Panc1 (cell line): ENCODE results near the gene DENND2A. TPM values are rescaled to one million over a fixed set of nuclear protein-coding genes. Genes with fewer than 3 reads are reported as not detected.
A peak's percentile ranks its signal among the peaks of the same experiment; 100 is the strongest.

Source experiments
- ATAC-seq: fragments of 200-7000 bp; cut with Tn5 transposase; 2 replicates; pipeline ENCODE4 v1.9.1; 2020; ENCODE audit warnings: mild to moderate bottlenecking, moderate library complexity
- BruUV-seq: library from RNA; stranded (reverse); fragments of 400-500 nt; replicated peaks from 2 replicates; lab custom pipeline; 2021; lab: Mats Ljungman, UMichigan
- CTCF ChIA-PET: fragments of 300-600 bp; sonication (Branson Sonifier 250); formaldehyde crosslinking; loops from one replicate; lab custom pipeline; 2022; ENCODE audit warnings: antibody characterized with exemption; lab: Charles Lee
- POLR2A ChIA-PET: fragments of 300-600 bp; sonication (Branson Sonifier 250); formaldehyde crosslinking; loops from one replicate; lab custom pipeline; 2022; ENCODE audit warnings: antibody characterized with exemption; lab: Charles Lee
- DNase-seq: peaks from one replicate; pipeline ENCODE4 v3.0.0-alpha.2; 2010; ENCODE audit warnings: low read depth, low spot score
- H3K27ac ChIP-seq: 2 replicates; pipeline ENCODE4 v1.5.1; 2011; ENCODE audit warnings: mild to moderate bottlenecking, low read length, inconsistent platforms
- H3K27me3 ChIP-seq: fragments of 200-500 bp; sonication (Bioruptor generic); 2 replicates; pipeline ENCODE4 v1.6.0; 2014; ENCODE audit warnings: low read length, inconsistent platforms; ENCODE audit not compliant: control insufficient read depth, insufficient read depth
- H3K36me3 ChIP-seq: fragments of 200-500 bp; sonication (Bioruptor generic); 2 replicates; pipeline ENCODE4 v1.5.1; 2014; ENCODE audit warnings: inconsistent platforms, mild to moderate bottlenecking, low read length, moderate library complexity; ENCODE audit not compliant: control insufficient read depth, insufficient read depth
- H3K4me1 ChIP-seq: 2 replicates; pipeline ENCODE4 v1.5.1; 2011; ENCODE audit warnings: inconsistent platforms, mild to moderate bottlenecking, low read length, moderate library complexity; ENCODE audit not compliant: control insufficient read depth, insufficient read depth
- H3K4me3 ChIP-seq, 2 experiments: 2 replicates each; pipeline ENCODE4 v1.5.1; 2011 to 2012; ENCODE audit warnings: low read depth in 2 of 2, low read length in 2 of 2, mild to moderate bottlenecking in 2 of 2, inconsistent platforms in 1 of 2, moderate library complexity in 1 of 2
- H3K9me3 ChIP-seq: fragments of 200-500 bp; sonication (Bioruptor generic); 2 replicates; pipeline ENCODE4 v1.5.1; 2014; ENCODE audit warnings: low read depth, mild to moderate bottlenecking, inconsistent platforms, low read length, moderate library complexity; ENCODE audit not compliant: control insufficient read depth, insufficient read depth
- CTCF ChIP-seq: fragments of 450-650 bp; IDR thresholded peaks from 2 replicates; pipeline ENCODE4 v1.5.1; 2017; ENCODE audit warnings: mild to moderate bottlenecking
- POLR2AphosphoS5 ChIP-seq: IDR thresholded peaks from 2 replicates; pipeline ENCODE4 v1.6.1; 2012; ENCODE audit warnings: mild to moderate bottlenecking, low read depth, low read length, moderate library complexity
- REST ChIP-seq, 2 experiments: IDR thresholded peaks; 2 replicates each; pipeline ENCODE4 v1.6.1; 2011 to 2012; ENCODE audit warnings: low read depth in 2 of 2, control low read depth in 1 of 2, low read length in 1 of 2, mild to moderate bottlenecking in 1 of 2, moderate library complexity in 1 of 2; ENCODE audit not compliant: insufficient read depth in 1 of 2
- SIN3A ChIP-seq: IDR thresholded peaks from 2 replicates; pipeline ENCODE4 v1.6.1; 2012; ENCODE audit warnings: low read depth, mild to moderate bottlenecking, low read length, moderate library complexity, borderline replicate concordance; ENCODE audit not compliant: insufficient read depth
- TCF7L2 ChIP-seq: IDR thresholded peaks from 2 replicates; pipeline ENCODE4 v1.6.1; 2011; ENCODE audit warnings: mild to moderate bottlenecking, low read depth, low read length, inconsistent platforms
- in situ Hi-C: cut with HindIII; loops from 2 replicates; pipeline ENCODE4 v1.10.0; 2016; ENCODE audit warnings: low sequenced_read_pairs, low pct_unique_long_range_greater_than_20kb
- intact Hi-C: fragments of 100-400 bp; cut with micrococcal nuclease; formaldehyde crosslinking; loops from one replicate; pipeline ENCODE4 v1.10.0; 2022; ENCODE audit not compliant: unreplicated experiment
- total RNA-seq: library from RNA; stranded (reverse); gene quantifications from one replicate; pipeline ENCODE4 v1.2.1, GENCODE V29; 2021; ENCODE audit not compliant: unreplicated experiment

The DENND2A gene
- total RNA-seq, 1 experiment from 2014 or later: 1.4 TPM

- TF ChIP-seq POLR2AphosphoS5 (no peak), TCF7L2 (no peak), SIN3A (no peak), REST (IDR thresholded peaks at IDR 0.05; ENCODE audit: insufficient read depth in 1 of 2, low read depth in 2 of 2, low read length in 1 of 2) (no peak), CTCF (no peak)
- Histone ChIP-seq H3K4me1 (peaks cover 11% of the 10 kb centered on the region), H3K4me3 (no peak overlapping the region), H3K9me3 (no peaks in the 10 kb centered on the region), H3K27me3 (no peaks in the 10 kb centered on the region), H3K36me3 (no peaks in the 10 kb centered on the region), H3K27ac (no peak overlapping the region)
- ChIA-PET POLR2A (no interaction called here), CTCF (no interaction called here)
- DNase-seq (no peak), ATAC-seq (no peak)
- no TSS peak for BruUV-seq
- in situ Hi-C loops (no loop called here), intact Hi-C loops (no loop called here)
These were observed 96.2 kb downstream of the DENND2A start for GRCh38 chr7:140544388-140544826.

- ATAC-seq (no peak), DNase-seq (no peak)
- Histone ChIP-seq H3K9me3 (no peaks in the 10 kb centered on the region), H3K27ac (peak overlapping the region; percentile 17; the same call in 1 of the 2 replicates), H3K4me3 (no peak overlapping the region; a peak in 1 of 4 replicates), H3K27me3 (no peaks in the 10 kb centered on the region), H3K4me1 (peaks cover 11% of the 10 kb centered on the region), H3K36me3 (no peaks in the 10 kb centered on the region)
- POLR2A ChIA-PET: no interaction called here
- CTCF ChIA-PET: no interaction called here
- in situ Hi-C loops (no loop called here), intact Hi-C loops (no loop called here)
- no TSS peak for BruUV-seq
- TF ChIP-seq SIN3A (no peak), POLR2AphosphoS5 (no peak), REST (IDR thresholded peaks at IDR 0.05; ENCODE audit: insufficient read depth in 1 of 2, low read depth in 2 of 2, low read length in 1 of 2) (no peak)
These were observed 98.4 kb downstream of the DENND2A start for GRCh38 chr7:140542228-140542603.
